Smooth muscle cell of the brain vasculature (primary cell): ENCODE results near the gene CCDC196.
"Not testable (repeated sequence)": the region's sequence is repeated elsewhere in the genome, so short reads cannot be mapped to it uniquely, and the experiment has no call there.

Experiments
- DNase-seq: peaks from one replicate; pipeline ENCODE4 v3.0.0-alpha.2; 2012; ENCODE audit warnings: low read depth, low spot score

CCDC196 gene

GRCh38 chr14:66495218-66496098 is 9.3 kb downstream of the CCDC196 start:
- peak; percentile 55 for DNase-seq

- no peak for DNase-seq
Measured at GRCh38 chr14:66496188-66496807, 10.1 kb downstream of the CCDC196 start.

- no peak for DNase-seq
Measured at GRCh38 chr14:66496911-66497310, 10.7 kb downstream of the CCDC196 start.

GRCh38 chr14:66498311-66498710 is 12.1 kb downstream of the CCDC196 start:
- no peak for DNase-seq

- DNase-seq = no peak
Measured at GRCh38 chr14:66501592-66501991, 15.4 kb downstream of the CCDC196 start.

GRCh38 chr14:66502836-66503235 is 16.7 kb downstream of the CCDC196 start:
- DNase-seq = not testable (repeated sequence)

- no peak for DNase-seq
Measured at GRCh38 chr14:66503532-66503931, 17.4 kb downstream of the CCDC196 start.

GRCh38 chr14:66507181-66507721 is 21.1 kb downstream of the CCDC196 start:
- DNase-seq = no peak

- peak; percentile 89 for DNase-seq
Measured at GRCh38 chr14:66507722-66508546, 21.8 kb downstream of the CCDC196 start, which contains the start of gene GPHN. TSS of gene GPHN (plus strand) at chr14:66508147.

GRCh38 chr14:66508547-66508845 is 22.3 kb downstream of the CCDC196 start:
- no peak for DNase-seq

- DNase-seq = no peak
Measured at GRCh38 chr14:66508846-66509621, 22.9 kb downstream of the CCDC196 start.

GRCh38 chr14:66509874-66510273 is 23.7 kb downstream of the CCDC196 start:
- no peak for DNase-seq

GRCh38 chr14:66511849-66512248 is 25.7 kb downstream of the CCDC196 start:
- no peak for DNase-seq

- DNase-seq = no peak
Measured at GRCh38 chr14:66514213-66514612, 28.0 kb downstream of the CCDC196 start.

GRCh38 chr14:66530526-66530925 is 44.4 kb downstream of the CCDC196 start:
- DNase-seq = no peak

- no peak for DNase-seq
Measured at GRCh38 chr14:66539034-66539433, 52.9 kb downstream of the CCDC196 start.

GRCh38 chr14:66540038-66540437 is 53.9 kb downstream of the CCDC196 start:
- DNase-seq = no peak

- no peak for DNase-seq
Measured at GRCh38 chr14:66541627-66542026, 55.5 kb downstream of the CCDC196 start.

GRCh38 chr14:66543996-66544395 is 57.8 kb downstream of the CCDC196 start:
- no peak for DNase-seq

- DNase-seq = not testable (repeated sequence)
Measured at GRCh38 chr14:66545191-66545590, 59.0 kb downstream of the CCDC196 start.

GRCh38 chr14:66545751-66546150 is 59.6 kb downstream of the CCDC196 start:
- DNase-seq = not testable (repeated sequence)
